ENCODE measurements around the gene IFITM1.

Gene IFITM1

DNA sequence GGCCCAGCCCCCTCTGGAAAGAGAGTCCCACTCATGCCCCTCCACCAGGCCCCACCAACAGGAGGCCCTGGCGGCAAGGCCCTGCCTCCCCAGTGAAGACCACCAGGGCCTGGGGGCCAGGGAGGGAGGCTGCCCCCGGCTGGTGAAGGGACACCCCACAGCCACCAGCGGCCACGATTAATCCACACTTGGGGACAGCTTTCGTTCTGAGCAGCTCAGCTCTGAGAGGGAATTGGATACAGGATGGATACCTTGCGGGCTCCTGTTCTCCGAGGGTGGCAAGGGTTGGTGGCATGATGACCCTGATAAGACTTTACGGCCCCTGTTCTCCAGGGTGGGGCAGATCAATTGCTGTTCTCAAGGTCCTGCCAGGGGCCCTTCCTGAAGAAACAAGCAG, 42.5 kb upstream of the IFITM1 start:
- TF ChIP-seq, protein P1, sequence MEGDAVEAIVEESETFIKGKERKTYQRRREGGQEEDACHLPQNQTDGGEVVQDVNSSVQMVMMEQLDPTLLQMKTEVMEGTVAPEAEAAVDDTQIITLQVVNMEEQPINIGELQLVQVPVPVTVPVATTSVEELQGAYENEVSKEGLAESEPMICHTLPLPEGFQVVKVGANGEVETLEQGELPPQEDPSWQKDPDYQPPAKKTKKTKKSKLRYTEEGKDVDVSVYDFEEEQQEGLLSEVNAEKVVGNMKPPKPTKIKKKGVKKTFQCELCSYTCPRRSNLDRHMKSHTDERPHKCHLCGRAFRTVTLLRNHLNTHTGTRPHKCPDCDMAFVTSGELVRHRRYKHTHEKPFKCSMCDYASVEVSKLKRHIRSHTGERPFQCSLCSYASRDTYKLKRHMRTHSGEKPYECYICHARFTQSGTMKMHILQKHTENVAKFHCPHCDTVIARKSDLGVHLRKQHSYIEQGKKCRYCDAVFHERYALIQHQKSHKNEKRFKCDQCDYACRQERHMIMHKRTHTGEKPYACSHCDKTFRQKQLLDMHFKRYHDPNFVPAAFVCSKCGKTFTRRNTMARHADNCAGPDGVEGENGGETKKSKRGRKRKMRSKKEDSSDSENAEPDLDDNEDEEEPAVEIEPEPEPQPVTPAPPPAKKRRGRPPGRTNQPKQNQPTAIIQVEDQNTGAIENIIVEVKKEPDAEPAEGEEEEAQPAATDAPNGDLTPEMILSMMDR (IDR thresholded peaks at IDR 0.05; ENCODE audit: borderline replicate concordance, insufficient read depth, low read depth, low read length), result no peak

DNA sequence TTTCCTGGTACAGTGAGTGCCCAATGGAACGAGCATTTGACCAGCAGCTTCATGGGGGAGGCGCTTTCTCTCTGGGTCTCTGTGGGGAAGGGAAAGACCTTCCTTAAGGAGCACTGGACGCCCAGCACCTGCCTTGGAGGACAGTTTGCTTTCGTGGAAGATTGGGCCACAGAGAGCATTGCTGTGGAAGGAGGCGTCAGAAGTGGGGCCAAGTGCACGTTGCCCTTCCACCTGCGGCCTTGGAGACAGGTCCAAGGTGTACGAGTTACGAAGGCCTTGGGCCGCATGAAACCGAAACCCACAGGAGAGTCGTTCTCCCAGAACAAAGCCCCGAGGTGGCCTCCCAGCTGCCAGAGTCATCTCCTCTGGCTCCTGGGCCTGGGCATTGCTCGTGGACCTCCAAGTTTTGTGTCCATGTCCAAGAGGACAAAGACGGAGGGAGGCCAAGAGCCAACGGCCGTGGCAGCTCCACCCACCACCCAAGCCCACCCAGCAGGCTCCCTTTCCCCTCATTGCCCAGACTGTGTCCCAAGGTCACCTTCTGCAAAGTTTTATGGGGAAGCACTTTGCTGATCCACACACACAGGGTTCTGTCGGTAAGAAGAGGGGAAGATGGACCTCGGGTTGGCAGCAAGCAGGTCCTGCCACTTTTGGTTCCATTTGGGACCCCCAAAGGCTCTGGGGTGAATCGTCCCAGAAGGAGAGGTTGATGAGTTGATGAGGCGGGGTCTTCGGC, 41.5 kb upstream of the IFITM1 start:
- no peak overlapping the region for H3K4me3 ChIP-seq (ENCODE audit: low read depth, low read length)
- TF ChIP-seq, protein P1 (IDR thresholded peaks at IDR 0.05; ENCODE audit: borderline replicate concordance, insufficient read depth, low read depth, low read length), result no peak

More for the DNA sequence above, 42.5 kb upstream of the IFITM1 start:
- H3K4me3 ChIP-seq (ENCODE audit: low read depth, low read length), result no peak overlapping the region

DNA sequence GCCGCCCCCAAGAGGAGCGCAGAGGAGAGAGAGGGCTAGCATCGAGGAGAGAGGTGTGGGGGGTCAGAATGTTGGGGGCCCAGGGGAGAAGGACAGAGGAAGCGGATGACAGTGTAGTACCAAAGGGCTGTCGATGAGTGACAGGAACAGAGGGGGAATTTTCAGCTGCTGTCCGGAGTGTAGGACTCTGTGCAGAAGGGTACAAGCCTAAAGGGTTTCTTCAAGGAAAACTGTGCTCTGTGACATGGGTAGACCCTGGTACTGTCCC, 41.0 kb upstream of the IFITM1 start:
- no peak overlapping the region for H3K4me3 ChIP-seq (ENCODE audit: low read depth, low read length)
- TF ChIP-seq, protein P1 (IDR thresholded peaks at IDR 0.05; ENCODE audit: borderline replicate concordance, insufficient read depth, low read depth, low read length), result no peak

DNA sequence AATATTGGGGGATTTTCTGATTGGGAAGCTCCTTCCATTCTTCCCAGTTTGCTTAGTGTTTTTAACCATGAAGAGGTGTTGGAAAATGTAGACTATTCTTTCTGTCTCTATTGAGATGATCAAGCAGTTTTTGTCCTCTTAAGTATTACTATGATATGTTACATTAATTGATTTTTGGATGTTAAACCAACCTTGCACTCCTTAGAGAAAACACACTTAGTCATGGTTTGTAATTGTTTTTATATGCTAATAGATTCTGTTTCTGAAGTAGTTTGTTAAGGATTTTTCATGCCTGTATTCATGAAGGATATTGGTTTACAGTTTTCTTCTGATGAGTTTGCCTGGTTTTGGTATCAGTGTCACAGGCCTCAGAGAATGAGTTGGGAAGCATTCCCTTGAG, 37.6 kb upstream of the IFITM1 start:
- TF ChIP-seq, protein P1 (IDR thresholded peaks at IDR 0.05; ENCODE audit: borderline replicate concordance, insufficient read depth, low read depth, low read length), result no peak
- H3K4me3 ChIP-seq (ENCODE audit: low read depth, low read length), result no peak overlapping the region

DNA sequence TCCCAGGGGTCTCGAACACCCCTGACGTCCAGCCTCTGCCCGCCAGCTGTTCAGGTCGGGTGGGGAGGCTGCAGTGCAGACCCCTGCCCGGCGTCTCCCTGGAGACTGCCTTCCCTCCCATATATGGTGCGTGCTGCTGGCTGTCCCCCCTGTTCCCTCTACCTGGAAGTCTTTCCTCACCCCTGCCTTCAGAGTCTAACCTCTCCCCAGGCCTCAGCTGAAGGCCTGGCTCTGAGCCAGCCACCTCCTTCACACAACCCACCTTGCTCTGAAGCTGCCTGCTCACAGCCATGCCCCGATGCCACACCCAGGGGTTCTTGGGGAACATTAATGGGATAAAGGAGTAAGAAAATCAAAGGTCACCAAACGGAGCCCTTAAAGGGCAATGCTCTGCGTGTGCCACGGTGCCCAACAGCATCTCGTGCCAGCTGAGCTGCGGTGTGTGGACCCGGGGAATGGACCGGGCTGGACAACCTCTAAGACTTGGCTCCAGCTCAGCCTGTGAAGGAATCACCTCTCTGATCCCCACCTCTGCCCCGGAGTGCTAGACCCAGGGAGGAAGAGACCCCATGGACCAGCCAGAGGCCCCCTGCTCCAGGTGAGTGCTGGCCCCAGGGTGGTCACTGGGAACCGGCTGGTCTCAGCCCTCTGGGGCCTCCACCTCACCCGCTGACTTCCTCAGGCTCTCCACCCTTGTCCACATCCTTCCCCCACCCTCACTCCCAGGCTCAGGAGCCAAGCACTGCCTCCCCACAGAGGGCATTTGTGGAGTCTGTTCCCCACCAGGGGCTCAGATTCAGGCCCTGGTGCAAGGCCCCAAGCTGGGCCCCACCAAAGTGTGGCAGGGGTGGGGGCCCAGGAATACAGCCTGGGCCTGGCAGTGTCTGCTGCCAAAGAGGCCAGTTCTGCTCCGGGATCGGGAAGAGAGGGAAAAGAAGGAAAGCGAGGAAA, 35.6 kb upstream of the IFITM1 start, which contains the start of gene NLRP6:
Gene NLRP6, plus strand, starts transcription at position 407 of the 951 bp plus-strand sequence. Its CDS starts 163 bp downstream, at position 570.
- H3K4me3 ChIP-seq (ENCODE audit: low read depth, low read length), result no peak within 1 kb of the TSS

DNA sequence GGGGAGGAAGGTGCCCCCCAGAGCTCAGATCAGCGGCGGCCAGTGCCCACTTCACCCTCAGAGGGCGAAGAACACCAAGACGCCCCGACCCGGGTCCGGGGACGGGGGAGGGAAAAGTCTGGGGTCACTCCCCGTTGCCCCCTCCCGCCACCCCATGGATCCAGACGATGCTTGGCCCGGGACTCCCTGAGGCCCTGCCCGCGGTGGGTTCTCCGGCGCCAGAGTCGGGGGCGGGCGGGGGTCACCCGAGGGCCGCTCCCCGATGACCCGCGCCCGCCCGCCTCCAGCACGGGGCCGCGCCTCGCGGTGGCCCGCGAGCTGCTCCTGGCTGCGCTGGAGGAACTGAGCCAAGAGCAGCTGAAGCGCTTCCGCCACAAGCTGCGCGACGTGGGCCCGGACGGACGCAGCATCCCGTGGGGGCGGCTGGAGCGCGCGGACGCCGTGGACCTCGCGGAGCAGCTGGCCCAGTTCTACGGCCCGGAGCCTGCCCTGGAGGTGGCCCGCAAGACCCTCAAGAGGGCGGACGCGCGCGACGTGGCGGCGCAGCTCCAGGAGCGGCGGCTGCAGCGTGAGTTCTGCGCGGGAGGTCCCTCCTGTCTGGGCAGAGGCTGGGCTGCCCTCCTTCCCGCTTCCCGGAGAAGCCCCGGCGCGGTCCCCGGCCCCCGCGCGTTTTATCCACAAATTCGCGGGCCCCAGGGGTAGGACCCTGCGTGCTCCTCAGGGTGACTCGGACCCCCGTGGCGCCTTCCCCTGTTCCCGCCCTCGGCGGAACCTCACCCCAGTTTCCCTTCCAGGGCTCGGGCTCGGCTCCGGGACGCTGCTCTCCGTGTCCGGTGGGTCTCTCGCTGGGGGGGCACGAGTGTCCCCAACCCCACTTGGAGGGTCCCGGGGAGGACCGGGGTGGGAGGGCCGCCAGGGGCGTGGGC, 34.5 kb upstream of the IFITM1 start:
- H3K4me3 ChIP-seq (ENCODE audit: low read depth, low read length), result no peak overlapping the region

More for the DNA sequence above, 35.6 kb upstream of the IFITM1 start, which contains the start of gene NLRP6:
- TF ChIP-seq, protein P1 (IDR thresholded peaks at IDR 0.05; ENCODE audit: borderline replicate concordance, insufficient read depth, low read depth, low read length), result no peak

More for the DNA sequence above, 34.5 kb upstream of the IFITM1 start:
- TF ChIP-seq, protein P1 (IDR thresholded peaks at IDR 0.05; ENCODE audit: borderline replicate concordance, insufficient read depth, low read depth, low read length), result no peak

Measured in GM12875 (cell line).